Common myeloid progenitor, CD34-positive (primary cell): ENCODE data around the gene SRCIN1.
"Not testable (repeated sequence)": the region's sequence is repeated elsewhere in the genome, so short reads cannot be mapped to it uniquely, and the experiment has no call there.

Experiments used
- CTCF ChIA-PET: fragments of 350-600 bp; sonication (Branson Sonifier 250); formaldehyde crosslinking; loops from one replicate; lab custom pipeline; 2021; ENCODE audit warnings: antibody characterized with exemption; lab: Charles Lee
- POLR2A ChIA-PET: fragments of 350-600 bp; sonication (Branson Sonifier 250); formaldehyde crosslinking; loops from one replicate; lab custom pipeline; 2021; ENCODE audit warnings: antibody characterized with exemption; lab: Charles Lee
- DNase-seq, 3 donors: peaks; one replicate each; pipeline versions ENCODE4 v3.0.0 to v3.0.0-alpha.2; 2013
- H3K27ac ChIP-seq, 2 experiments: 1 replicate in 1 of 2; 2 replicates in 1 of 2; pipeline ENCODE4 v1.7.0; 2013; ENCODE audit warnings: inconsistent platforms in 2 of 2, low read length in 2 of 2, mild to moderate bottlenecking in 2 of 2, low read depth in 1 of 2, moderate library complexity in 1 of 2; ENCODE audit not compliant: severe bottlenecking in 2 of 2, insufficient read depth in 1 of 2, poor library complexity in 1 of 2
- H3K27me3 ChIP-seq, 5 experiments: replicated peaks in 2 of 5; 1 replicate in 3 of 5; 2 replicates in 2 of 5; pipeline versions ENCODE4 v1.6.1 to v1.7.0; 2013; ENCODE audit warnings: low read length in 4 of 5, mild to moderate bottlenecking in 2 of 5, moderate library complexity in 2 of 5, inconsistent platforms in 1 of 5; ENCODE audit not compliant: insufficient read depth in 5 of 5, control insufficient read depth in 4 of 5
- H3K36me3 ChIP-seq, 4 experiments: 1 replicate in 2 of 4; 2 replicates in 2 of 4; pipeline versions ENCODE4 v1.6.1 to v1.7.0; 2013; ENCODE audit warnings: low read length in 3 of 4, control low read depth in 1 of 4, mild to moderate bottlenecking in 1 of 4; ENCODE audit not compliant: control insufficient read depth in 4 of 4, insufficient read depth in 4 of 4
- H3K4me1 ChIP-seq, 4 experiments: 1 replicate in 3 of 4; 2 replicates in 1 of 4; pipeline versions ENCODE4 v1.6.1 to v1.7.1; 2013; ENCODE audit warnings: low read length in 3 of 4, mild to moderate bottlenecking in 3 of 4, control low read depth in 1 of 4, inconsistent platforms in 1 of 4, moderate library complexity in 1 of 4; ENCODE audit not compliant: control insufficient read depth in 4 of 4, insufficient read depth in 4 of 4; ENCODE audit errors: control extremely low read depth in 1 of 4
- H3K4me3 ChIP-seq, 7 experiments: 1 replicate in 4 of 7; 2 replicates in 3 of 7; pipeline versions ENCODE4 v1.5.1 to v1.7.0; 2013; ENCODE audit warnings: mild to moderate bottlenecking in 7 of 7, low read length in 6 of 7, moderate library complexity in 6 of 7, inconsistent platforms in 2 of 7, low read depth in 2 of 7, control low read depth in 1 of 7; ENCODE audit not compliant: insufficient read depth in 4 of 7, control insufficient read depth in 1 of 7; ENCODE audit errors: extremely low read depth in 1 of 7
- H3K9me3 ChIP-seq, 5 experiments: 1 replicate in 4 of 5; 2 replicates in 1 of 5; pipeline versions ENCODE4 v1.6.1 to v1.7.1; 2013; ENCODE audit warnings: low read length in 4 of 5, mild to moderate bottlenecking in 2 of 5, inconsistent platforms in 1 of 5, low read depth in 1 of 5, moderate library complexity in 1 of 5; ENCODE audit not compliant: control insufficient read depth in 4 of 5, insufficient read depth in 2 of 5; ENCODE audit errors: control extremely low read depth in 1 of 5
- WGBS: methylation state at CpG from one replicate; pipeline ENCODE4 v1.1.5; 2013; ENCODE audit not compliant: insufficient coverage; 5-methylcytosine and 5-hydroxymethylcytosine counted together

SRCIN1 gene

DNA sequence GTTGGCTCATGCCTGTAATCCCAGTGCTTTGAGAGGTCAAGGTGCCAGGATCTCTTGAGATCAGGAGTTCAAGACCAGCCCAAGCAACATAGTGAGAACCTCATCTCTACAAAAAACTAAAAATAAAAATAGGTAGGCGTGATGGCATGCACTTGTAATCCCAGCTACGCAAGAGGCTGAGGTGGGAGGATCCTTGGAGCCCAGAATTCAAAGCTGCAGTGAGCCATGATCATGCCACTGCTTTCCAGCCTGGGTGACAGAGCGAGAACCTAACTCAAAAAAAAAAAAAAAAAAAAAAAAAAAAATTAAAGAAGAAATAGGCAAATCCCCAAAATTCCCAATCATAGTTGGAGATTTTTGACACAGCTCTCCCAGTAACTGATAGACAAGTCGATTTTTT is 32.2 kb upstream of the SRCIN1 start:
- no peaks in the 10 kb centered on the region for H3K36me3 ChIP-seq
- H3K4me3 ChIP-seq, result no peak overlapping the region
- WGBS, result 100% methylated on average over 1 of the region's 4 CpGs
- ChIA-PET POLR2A (no interaction called here), CTCF (no interaction called here)
- H3K27me3 ChIP-seq, result peaks cover 0 to 3% (median 0%) of the 10 kb centered on the region in 5 experiments
- no peaks in the 10 kb centered on the region for H3K4me1 ChIP-seq
- DNase-seq, result no peak
- H3K9me3 ChIP-seq, result no peaks in the 10 kb centered on the region
- no peak overlapping the region for H3K27ac ChIP-seq

GRCh38 chr17:38636054-38636453 is 30.3 kb upstream of the SRCIN1 start:
- WGBS, result 91% methylated on average over 9 of the region's 9 CpGs
- no peaks in the 10 kb centered on the region for H3K4me1 ChIP-seq
- H3K36me3 ChIP-seq, result no peaks in the 10 kb centered on the region
- ChIA-PET POLR2A (no interaction called here), CTCF (no interaction called here)
- H3K4me3 ChIP-seq, result no peak overlapping the region
- H3K27me3 ChIP-seq, result no peaks in the 10 kb centered on the region
- DNase-seq, result no peak
- no peak overlapping the region for H3K27ac ChIP-seq
- H3K9me3 ChIP-seq, result no peaks in the 10 kb centered on the region

- ChIA-PET POLR2A (no interaction called here), CTCF (interaction anchor here (1.0 kb wide), 1 partner anchor 12 kb away, joined by 3 read pairs; no protein-coding TSS in a partner anchor)
- no peaks in the 10 kb centered on the region for H3K36me3 ChIP-seq
- no peak overlapping the region for H3K4me3 ChIP-seq
- peaks cover 0 to 8% (median 2%) of the 10 kb centered on the region in 5 experiments for H3K27me3 ChIP-seq
- DNase-seq, result no peak
- no peak overlapping the region for H3K27ac ChIP-seq
- 100% methylated on average over 4 of the region's 6 CpGs for WGBS
- H3K4me1 ChIP-seq, result no peaks in the 10 kb centered on the region
- H3K9me3 ChIP-seq, result no peaks in the 10 kb centered on the region
Measured at GRCh38 chr17:38632334-38632733, 26.6 kb upstream of the SRCIN1 start.

DNA sequence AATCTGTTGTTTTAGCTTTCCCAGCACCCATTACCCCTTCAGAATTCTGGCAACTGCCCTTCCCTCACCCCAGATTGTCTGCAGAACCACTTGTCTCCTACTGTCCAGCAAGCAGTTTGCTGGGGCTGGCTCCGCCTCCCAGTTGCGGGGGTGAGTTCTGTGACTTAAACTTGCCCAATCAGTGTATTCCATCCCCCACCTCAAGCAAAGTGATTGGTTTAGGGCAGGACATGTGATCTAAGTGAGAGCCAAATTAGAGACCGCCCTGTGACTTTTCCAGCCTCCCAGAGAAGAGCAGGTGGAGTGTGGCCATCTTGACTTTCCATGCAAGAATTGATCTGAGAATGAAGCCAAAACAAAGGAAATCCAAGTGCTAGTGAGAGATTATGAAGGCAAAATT is 22.7 kb upstream of the SRCIN1 start:
- ChIA-PET POLR2A (no interaction called here), CTCF (no interaction called here)
- no peaks in the 10 kb centered on the region for H3K9me3 ChIP-seq
- no peaks in the 10 kb centered on the region for H3K4me1 ChIP-seq
- H3K36me3 ChIP-seq, result no peaks in the 10 kb centered on the region
- peaks cover 0 to 10% (median 2%) of the 10 kb centered on the region in 5 experiments for H3K27me3 ChIP-seq
- peak in 2 of 3 donors; percentile 20 to 22 for DNase-seq
- no peak overlapping the region for H3K4me3 ChIP-seq
- no peak overlapping the region for H3K27ac ChIP-seq
- WGBS, result no CpG with 5 or more reads among the region's 3 CpGs

- no peak for DNase-seq
- H3K27ac ChIP-seq, result no peak overlapping the region
- POLR2A ChIA-PET, result no interaction called here
- no peaks in the 10 kb centered on the region for H3K4me1 ChIP-seq
- H3K27me3 ChIP-seq, result peaks cover 0 to 11% (median 2%) of the 10 kb centered on the region in 5 experiments
- no peaks in the 10 kb centered on the region for H3K36me3 ChIP-seq
- H3K4me3 ChIP-seq, result no peak overlapping the region
- WGBS, result 95% methylated on average over 2 of the region's 2 CpGs
- no peaks in the 10 kb centered on the region for H3K9me3 ChIP-seq
- CTCF ChIA-PET, result no interaction called here
Measured at GRCh38 chr17:38627957-38628356, 22.2 kb upstream of the SRCIN1 start.

DNA sequence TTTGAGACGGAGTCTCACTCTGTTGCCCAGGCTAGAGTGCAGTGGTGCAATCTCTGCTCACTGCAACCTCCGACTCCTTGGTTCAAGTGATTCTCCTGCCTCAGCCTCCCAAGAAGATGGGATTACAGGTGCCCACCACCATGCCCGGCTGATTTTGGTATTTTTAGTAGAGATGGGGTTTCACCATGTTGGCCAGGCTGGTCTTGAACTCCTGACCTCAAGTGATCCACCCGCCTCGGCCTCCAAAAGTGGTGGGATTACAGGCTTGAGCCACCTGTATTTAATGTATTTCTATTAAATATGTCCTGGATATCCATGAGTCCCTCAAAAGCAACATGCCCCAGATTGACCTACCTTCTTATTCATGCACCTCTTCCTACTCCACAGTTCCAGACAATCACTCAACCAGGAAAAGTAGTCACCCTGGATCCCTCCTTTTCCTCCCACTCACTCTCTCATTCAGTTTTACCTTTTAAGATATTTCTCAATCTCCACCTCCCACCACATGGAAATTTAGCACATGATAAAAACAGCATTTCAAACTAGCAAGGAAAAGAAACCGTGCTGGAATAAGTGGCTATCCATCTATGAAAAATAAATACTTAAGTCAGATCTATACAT is 21.0 kb upstream of the SRCIN1 start:
- H3K9me3 ChIP-seq, H3K4me3 ChIP-seq, H3K4me1 ChIP-seq, H3K36me3 ChIP-seq, POLR2A ChIA-PET, H3K27ac ChIP-seq, CTCF ChIA-PET, DNase-seq: not testable (repeated sequence)
- WGBS, result 92% methylated on average over 2 of the region's 6 CpGs
- peaks cover 0 to 18% (median 3%) of the 10 kb centered on the region in 5 experiments for H3K27me3 ChIP-seq

- Histone ChIP-seq H3K27me3 (peaks cover 3 to 27% (median 10%) of the 10 kb centered on the region in 5 experiments), H3K4me1 (no peaks in the 10 kb centered on the region), H3K9me3 (no peaks in the 10 kb centered on the region), H3K36me3 (no peaks in the 10 kb centered on the region), H3K27ac (no peak overlapping the region), H3K4me3 (no peak overlapping the region)
- POLR2A ChIA-PET, result no interaction called here
- no peak for DNase-seq
- CTCF ChIA-PET, result interaction anchor here (1.3 kb wide), 1 partner anchor 38 kb away, joined by 6 read pairs; no protein-coding TSS in a partner anchor
Measured at GRCh38 chr17:38625482-38625881, 19.7 kb upstream of the SRCIN1 start.
